Measurements from ENCODE around the gene ARMH3. TPM values are rescaled to one million over a fixed set of nuclear protein-coding genes. Genes with fewer than 3 reads are reported as not detected.

ARMH3 gene
- polyA plus RNA-seq, 1 experiment: 19.8 TPM

GRCh38 chr10:101968286-101968939, 87.6 kb downstream of the ARMH3 start:
- no peaks in the 10 kb centered on the region for H3K9me3 ChIP-seq (ENCODE audit: control insufficient read depth, insufficient read depth, low read length)
- H3K27me3 ChIP-seq (ENCODE audit: control insufficient read depth, insufficient read depth, low read length): no peaks in the 10 kb centered on the region
- no peak overlapping the region for H3K27ac ChIP-seq (ENCODE audit: low read depth, low read length)
- ChIA-PET POLR2A (no interaction called here), CTCF (no interaction called here)
- no peak overlapping the region for H3K4me3 ChIP-seq (ENCODE audit: low read depth, low read length)
- DNase-seq (ENCODE audit: low read depth, low spot score): no peak
- TF ChIP-seq CTCF (IDR thresholded peaks at IDR 0.05; ENCODE audit: low read depth, low read length): no peak

GRCh38 chr10:101967713-101968112, 88.3 kb downstream of the ARMH3 start:
- no peak for TF ChIP-seq CTCF (IDR thresholded peaks at IDR 0.05; ENCODE audit: low read depth, low read length)
- H3K9me3 ChIP-seq (ENCODE audit: control insufficient read depth, insufficient read depth, low read length): no peaks in the 10 kb centered on the region
- POLR2A ChIA-PET: no interaction called here
- no peaks in the 10 kb centered on the region for H3K27me3 ChIP-seq (ENCODE audit: control insufficient read depth, insufficient read depth, low read length)
- no peak overlapping the region for H3K4me3 ChIP-seq (ENCODE audit: low read depth, low read length)
- CTCF ChIA-PET: interaction anchor here (1.2 to 1.8 kb wide), 2 partner anchors 42 to 132 kb away, joined by 3 to 4 read pairs; no protein-coding TSS in a partner anchor
- DNase-seq (ENCODE audit: low read depth, low spot score): peak; percentile 15
- peak overlapping the region; percentile 35 for H3K27ac ChIP-seq (ENCODE audit: low read depth, low read length)

- H3K9me3 ChIP-seq (ENCODE audit: control insufficient read depth, insufficient read depth, low read length): no peaks in the 10 kb centered on the region
- H3K27ac ChIP-seq (ENCODE audit: low read depth, low read length): no peak overlapping the region
- DNase-seq (ENCODE audit: low read depth, low spot score): no peak
- H3K27me3 ChIP-seq (ENCODE audit: control insufficient read depth, insufficient read depth, low read length): no peaks in the 10 kb centered on the region
- CTCF ChIA-PET: interaction anchor here (1.2 to 1.8 kb wide), 3 partner anchors 43 to 132 kb away, joined by 3 to 5 read pairs (median 4); no protein-coding TSS in a partner anchor
- no peak overlapping the region for H3K4me3 ChIP-seq (ENCODE audit: low read depth, low read length)
- POLR2A ChIA-PET: no interaction called here
- TF ChIP-seq CTCF (IDR thresholded peaks at IDR 0.05; ENCODE audit: low read depth, low read length): no peak
Measured at GRCh38 chr10:101967119-101967518, 88.9 kb downstream of the ARMH3 start.

- CTCF ChIA-PET: no interaction called here
- Histone ChIP-seq H3K4me3 (ENCODE audit: low read depth, low read length) (no peak overlapping the region), H3K27ac (ENCODE audit: low read depth, low read length) (no peak overlapping the region), H3K9me3 (ENCODE audit: control insufficient read depth, insufficient read depth, low read length) (no peaks in the 10 kb centered on the region), H3K27me3 (ENCODE audit: control insufficient read depth, insufficient read depth, low read length) (no peaks in the 10 kb centered on the region)
- DNase-seq (ENCODE audit: low read depth, low spot score): no peak
- POLR2A ChIA-PET: interaction anchor here (0.6 kb wide), 1 partner anchor 56 kb away, joined by 3 read pairs; no protein-coding TSS in a partner anchor
- TF ChIP-seq CTCF (IDR thresholded peaks at IDR 0.05; ENCODE audit: low read depth, low read length): no peak
Measured at GRCh38 chr10:101965075-101965765, 90.8 kb downstream of the ARMH3 start.
